ENCODE data around the gene ILF3. TPM values are rescaled to one million over a fixed set of nuclear protein-coding genes. Genes with fewer than 3 reads are reported as not detected.

The ILF3 gene
- total and polyA plus RNA-seq, 2 of the 13 experiments (the other 11 are each of a cell fraction or from before 2014, with no cell fraction given): 120 to 173 TPM

- TF ChIP-seq, protein P1, sequence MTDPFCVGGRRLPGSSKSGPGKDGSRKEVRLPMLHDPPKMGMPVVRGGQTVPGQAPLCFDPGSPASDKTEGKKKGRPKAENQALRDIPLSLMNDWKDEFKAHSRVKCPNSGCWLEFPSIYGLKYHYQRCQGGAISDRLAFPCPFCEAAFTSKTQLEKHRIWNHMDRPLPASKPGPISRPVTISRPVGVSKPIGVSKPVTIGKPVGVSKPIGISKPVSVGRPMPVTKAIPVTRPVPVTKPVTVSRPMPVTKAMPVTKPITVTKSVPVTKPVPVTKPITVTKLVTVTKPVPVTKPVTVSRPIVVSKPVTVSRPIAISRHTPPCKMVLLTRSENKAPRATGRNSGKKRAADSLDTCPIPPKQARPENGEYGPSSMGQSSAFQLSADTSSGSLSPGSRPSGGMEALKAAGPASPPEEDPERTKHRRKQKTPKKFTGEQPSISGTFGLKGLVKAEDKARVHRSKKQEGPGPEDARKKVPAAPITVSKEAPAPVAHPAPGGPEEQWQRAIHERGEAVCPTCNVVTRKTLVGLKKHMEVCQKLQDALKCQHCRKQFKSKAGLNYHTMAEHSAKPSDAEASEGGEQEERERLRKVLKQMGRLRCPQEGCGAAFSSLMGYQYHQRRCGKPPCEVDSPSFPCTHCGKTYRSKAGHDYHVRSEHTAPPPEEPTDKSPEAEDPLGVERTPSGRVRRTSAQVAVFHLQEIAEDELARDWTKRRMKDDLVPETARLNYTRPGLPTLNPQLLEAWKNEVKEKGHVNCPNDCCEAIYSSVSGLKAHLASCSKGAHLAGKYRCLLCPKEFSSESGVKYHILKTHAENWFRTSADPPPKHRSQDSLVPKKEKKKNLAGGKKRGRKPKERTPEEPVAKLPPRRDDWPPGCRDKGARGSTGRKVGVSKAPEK (CRISPR knock-in tag; IDR thresholded peaks at IDR 0.05; ENCODE audit: borderline replicate concordance): no peak
- TF ChIP-seq ZNF792 (CRISPR knock-in tag; IDR thresholded peaks at IDR 0.05) (peak; percentile 92), TGIF2 (CRISPR knock-in tag; IDR thresholded peaks at IDR 0.05) (peak; percentile 97), RORA (CRISPR knock-in tag; IDR thresholded peaks at IDR 0.05) (no peak), HIVEP1 (CRISPR knock-in tag; IDR thresholded peaks at IDR 0.05) (peak; percentile 84; the same call in 1 of the 2 replicates), ZNF343 (CRISPR knock-in tag; IDR thresholded peaks at IDR 0.05) (peak; percentile 87; the same call in 1 of the 2 replicates), E2F1 (CRISPR knock-in tag; IDR thresholded peaks at IDR 0.05) (peak; percentile 48; the same call in 1 of the 2 replicates), HMGXB3 (CRISPR knock-in tag; IDR thresholded peaks at IDR 0.05; ENCODE audit: borderline replicate concordance) (peak; percentile 94; the same call in 1 of the 2 replicates)
- TF ChIP-seq, protein P2, sequence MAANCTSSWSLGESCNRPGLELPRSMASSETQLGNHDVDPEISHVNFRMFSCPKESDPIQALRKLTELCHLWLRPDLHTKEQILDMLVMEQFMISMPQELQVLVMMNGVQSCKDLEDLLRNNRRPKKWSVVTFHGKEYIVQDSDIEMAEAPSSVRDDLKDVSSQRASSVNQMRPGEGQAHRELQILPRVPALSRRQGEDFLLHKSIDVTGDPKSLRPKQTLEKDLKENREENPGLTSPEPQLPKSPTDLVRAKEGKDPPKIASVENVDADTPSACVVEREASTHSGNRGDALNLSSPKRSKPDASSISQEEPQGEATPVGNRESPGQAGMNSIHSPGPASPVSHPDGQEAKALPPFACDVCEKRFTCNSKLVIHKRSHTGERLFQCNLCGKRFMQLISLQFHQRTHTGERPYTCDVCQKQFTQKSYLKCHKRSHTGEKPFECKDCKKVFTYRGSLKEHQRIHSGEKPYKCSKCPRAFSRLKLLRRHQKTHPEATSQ (CRISPR knock-in tag; IDR thresholded peaks at IDR 0.05; ENCODE audit: borderline replicate concordance): peak; percentile 37; the same call in 1 of the 2 replicates
- TF ChIP-seq, protein P3, sequence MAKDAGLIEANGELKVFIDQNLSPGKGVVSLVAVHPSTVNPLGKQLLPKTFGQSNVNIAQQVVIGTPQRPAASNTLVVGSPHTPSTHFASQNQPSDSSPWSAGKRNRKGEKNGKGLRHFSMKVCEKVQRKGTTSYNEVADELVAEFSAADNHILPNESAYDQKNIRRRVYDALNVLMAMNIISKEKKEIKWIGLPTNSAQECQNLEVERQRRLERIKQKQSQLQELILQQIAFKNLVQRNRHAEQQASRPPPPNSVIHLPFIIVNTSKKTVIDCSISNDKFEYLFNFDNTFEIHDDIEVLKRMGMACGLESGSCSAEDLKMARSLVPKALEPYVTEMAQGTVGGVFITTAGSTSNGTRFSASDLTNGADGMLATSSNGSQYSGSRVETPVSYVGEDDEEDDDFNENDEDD (CRISPR knock-in tag; IDR thresholded peaks at IDR 0.05; ENCODE audit: borderline replicate concordance): peak; percentile 63
These were observed 41.6 kb downstream of the ILF3 start (continued) for GRCh38 chr19:10695401-10696398.

Data from HepG2 (cell line).